NT2/D1 (cell line): ENCODE measurements around the gene DCHS1.

ENCODE experiments used
- SUZ12 ChIP-seq: IDR thresholded peaks from 2 replicates; pipeline ENCODE4 v1.6.1; 2011; ENCODE audit not compliant: insufficient read length, insufficient read depth; ENCODE audit errors: extremely low read depth
- ZNF274 ChIP-seq: IDR thresholded peaks from 2 replicates; pipeline ENCODE4 v1.6.1; 2011; ENCODE audit warnings: mild to moderate bottlenecking, low read depth, low read length

DNA sequence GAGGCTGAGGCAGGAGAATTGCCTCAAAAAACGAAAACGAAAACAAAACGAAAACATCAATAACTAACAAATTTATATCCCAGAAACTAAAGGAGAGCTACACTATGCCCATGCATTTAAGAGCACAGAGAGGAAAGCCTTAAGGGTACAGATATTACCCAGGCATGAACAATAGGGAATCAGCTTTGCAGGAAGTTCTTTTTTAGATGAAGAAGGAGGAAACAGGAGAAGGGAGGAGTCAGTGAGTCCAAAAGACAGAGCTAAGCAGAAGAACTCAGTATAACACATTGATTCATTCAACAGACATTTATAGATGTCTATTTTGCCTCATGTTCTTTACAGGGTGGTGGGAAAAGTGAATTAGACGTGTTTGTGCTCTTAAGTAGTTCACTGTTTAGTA, 19.3 kb upstream of the DCHS1 start:
- no peak for TF ChIP-seq SUZ12
- no peak for TF ChIP-seq ZNF274
